Measurements from ENCODE around the gene TIMM44. TPM values are rescaled to one million over a fixed set of nuclear protein-coding genes. Genes with fewer than 3 reads are reported as not detected.
A peak's percentile ranks its signal among the peaks of the same experiment; 100 is the strongest.

TIMM44 gene
- polyA plus RNA-seq, 1 donor (not counting 4 experiments of a cell fraction or from before 2014, with no cell fraction given) = 34.8 TPM

- dilution Hi-C loops (cut with MboI; ENCODE audit: extremely low pct_ligation_motif_present, low sequenced_read_pairs) = no loop called here
- Histone ChIP-seq H3K9me3 (ENCODE audit: control insufficient read depth, low read depth, low read length) (no peaks in the 10 kb centered on the region), H2AFZ (ENCODE audit: control insufficient read depth, low read length) (peak overlapping the region; percentile 86)
Measured at GRCh38 chr19:7942981-7943443, 454 bp downstream of the TIMM44 start.

GRCh38 chr19:7941895-7942596 is 1.4 kb downstream of the TIMM44 start:
- H3K36me3 ChIP-seq (ENCODE audit: control insufficient read depth in 2 of 2, extremely low read depth in 1 of 2, insufficient read depth in 2 of 2, low read length in 2 of 2) = peaks cover 10 to 27% of the 10 kb centered on the region in 2 experiments
- no peak for FAIRE-seq
- no peak for TF ChIP-seq CTCF (optimal IDR thresholded peaks at IDR 0.05 in 1 of 3, IDR thresholded peaks at IDR 0.05 in 1 of 3, conservative IDR thresholded peaks at IDR 0.05 in 1 of 3; ENCODE audit: extremely low read depth in 1 of 3, insufficient read depth in 2 of 3, low read length in 3 of 3)
- no peak for TF ChIP-seq EZH2 (IDR thresholded peaks at IDR 0.05; ENCODE audit: low read length)
- H3K9me3 ChIP-seq (ENCODE audit: control insufficient read depth, low read depth, low read length) = no peaks in the 10 kb centered on the region
- H3K4me3 ChIP-seq (ENCODE audit: control insufficient read depth in 2 of 3, extremely low read depth in 1 of 3, insufficient read depth in 2 of 3, low read depth in 1 of 3, low read length in 3 of 3) = peak overlapping the region in 2 of 3 experiments; percentile 92 to 100
- DNase-seq (ENCODE audit: low read depth, low spot score) = no peak
- H3K4me2 ChIP-seq (ENCODE audit: control insufficient read depth, extremely low read depth, insufficient read depth, low read depth, low read length) = peak overlapping the region; percentile 82
- no peak overlapping the region for H2AFZ ChIP-seq (ENCODE audit: control insufficient read depth, low read length)
- H3K9me1 ChIP-seq (ENCODE audit: control insufficient read depth, extremely low read depth, insufficient read depth, low read length) = no peaks in the 10 kb centered on the region
- peak overlapping the region; percentile 9 for H3K9ac ChIP-seq (ENCODE audit: control insufficient read depth, extremely low read depth, insufficient read depth, low read length)
- H3K27ac ChIP-seq (ENCODE audit: control insufficient read depth, insufficient read depth, low read length) = no peak overlapping the region
- H3K4me1 ChIP-seq (ENCODE audit: control insufficient read depth, extremely low read depth, insufficient read depth, low read length) = peaks cover 15% of the 10 kb centered on the region
- peaks cover 32% of the 10 kb centered on the region for H3K79me2 ChIP-seq (ENCODE audit: control insufficient read depth, insufficient read depth, low read length)
- dilution Hi-C loops (cut with MboI; ENCODE audit: extremely low pct_ligation_motif_present, low sequenced_read_pairs) = no loop called here
- H4K20me1 ChIP-seq (ENCODE audit: control insufficient read depth, extremely low read depth, insufficient read depth, low read length) = no peaks in the 10 kb centered on the region
- no peaks in the 10 kb centered on the region for H3K27me3 ChIP-seq (ENCODE audit: control insufficient read depth, extremely low read depth, insufficient read depth, low read length)

More at GRCh38 chr19:7942981-7943443, 454 bp downstream of the TIMM44 start:
- peaks cover 30% of the 10 kb centered on the region for H3K79me2 ChIP-seq (ENCODE audit: control insufficient read depth, insufficient read depth, low read length)
- FAIRE-seq (no peak), DNase-seq (ENCODE audit: low read depth, low spot score) (no peak)
- H3K9me1 ChIP-seq (ENCODE audit: control insufficient read depth, extremely low read depth, insufficient read depth, low read length) = no peaks in the 10 kb centered on the region
- H3K4me2 ChIP-seq (ENCODE audit: control insufficient read depth, extremely low read depth, insufficient read depth, low read depth, low read length) = peak overlapping the region; percentile 82
- H3K4me3 ChIP-seq (ENCODE audit: control insufficient read depth in 2 of 3, extremely low read depth in 1 of 3, insufficient read depth in 2 of 3, low read depth in 1 of 3, low read length in 3 of 3) = peak overlapping the region; percentile 92 to 100 (median 100)
- H3K27me3 ChIP-seq (ENCODE audit: control insufficient read depth, extremely low read depth, insufficient read depth, low read length) = no peaks in the 10 kb centered on the region
- TF ChIP-seq CTCF (optimal IDR thresholded peaks at IDR 0.05 in 1 of 3, IDR thresholded peaks at IDR 0.05 in 1 of 3, conservative IDR thresholded peaks at IDR 0.05 in 1 of 3; ENCODE audit: extremely low read depth in 1 of 3, insufficient read depth in 2 of 3, low read length in 3 of 3) = no peak
- H3K4me1 ChIP-seq (ENCODE audit: control insufficient read depth, extremely low read depth, insufficient read depth, low read length) = peaks cover 15% of the 10 kb centered on the region
- H4K20me1 ChIP-seq (ENCODE audit: control insufficient read depth, extremely low read depth, insufficient read depth, low read length) = no peaks in the 10 kb centered on the region
- peak overlapping the region; percentile 98 for H3K27ac ChIP-seq (ENCODE audit: control insufficient read depth, insufficient read depth, low read length)
- peak overlapping the region; percentile 100 for H3K9ac ChIP-seq (ENCODE audit: control insufficient read depth, extremely low read depth, insufficient read depth, low read length)
- H3K36me3 ChIP-seq (ENCODE audit: control insufficient read depth in 2 of 2, extremely low read depth in 1 of 2, insufficient read depth in 2 of 2, low read length in 2 of 2) = peaks cover 4 to 23% of the 10 kb centered on the region in 2 experiments
